ENCODE data around the gene PCDH18. TPM values are rescaled to one million over a fixed set of nuclear protein-coding genes. Genes with fewer than 3 reads are reported as not detected.

The PCDH18 gene
- total and polyA plus RNA-seq, 10 of the 15 experiments (the other 5 are each of a cell fraction or from before 2014, with no cell fraction given): 0.46 to 1.4 (median 0.96) TPM

DNA sequence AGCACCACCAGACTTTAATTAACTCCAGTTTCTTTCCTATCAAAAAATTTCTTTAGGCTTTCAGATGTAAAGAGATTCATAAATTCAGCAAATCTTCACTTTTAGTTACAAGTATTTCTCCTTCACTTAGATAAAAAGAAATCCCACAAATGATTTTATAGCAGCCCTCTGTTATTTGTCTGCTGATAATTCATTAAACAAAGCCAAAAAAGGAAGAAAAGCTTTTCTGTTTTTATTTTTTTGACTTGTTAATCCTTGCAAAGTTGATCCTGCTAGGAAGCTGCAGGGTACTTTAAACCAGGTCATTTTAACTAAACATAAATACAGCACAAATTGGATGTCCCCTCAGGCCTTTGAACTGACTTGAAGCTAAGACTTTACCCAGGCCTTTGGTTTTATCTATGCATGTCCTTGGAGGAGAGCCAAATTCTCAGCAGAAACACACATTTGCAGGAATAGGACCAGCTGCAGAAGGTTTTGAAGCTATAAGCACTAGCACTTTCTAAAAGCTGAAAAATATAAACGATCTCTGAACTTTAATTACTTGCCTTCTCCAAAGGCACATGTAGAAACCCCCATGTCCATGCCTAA lies 57.5 kb downstream of the PCDH18 start:
- FAIRE-seq: no peak
- no peak for DNase-seq (ENCODE audit: low read depth, low spot score)
- no TSS peak for BruUV-seq (replicated peaks)
- H3K4me3 ChIP-seq: no peak overlapping the region
- POLR2A ChIA-PET: no interaction called here
- in situ Hi-C loops (cut with MboI): no loop called here
- no peaks in the 10 kb centered on the region; a peak in 1 of 4 replicates for H3K27me3 ChIP-seq (replicated peaks in 1 of 2; ENCODE audit: control insufficient read depth in 2 of 2, insufficient read depth in 2 of 2, low read length in 1 of 2)
- H2AFZ ChIP-seq (ENCODE audit: control insufficient read depth, low read depth, low read length): no peak overlapping the region
- no peak overlapping the region for H3K9ac ChIP-seq (ENCODE audit: control insufficient read depth, insufficient read depth, low read length)
- RAD21 ChIA-PET (ENCODE audit: unreplicated experiment): no interaction called here
- H4K20me1 ChIP-seq (ENCODE audit: control insufficient read depth, insufficient read depth): no peaks in the 10 kb centered on the region
- ATAC-seq: no peak
- no peak overlapping the region for H3K27ac ChIP-seq (ENCODE audit: control insufficient read depth, insufficient read depth)
- TF ChIP-seq, protein P1, sequence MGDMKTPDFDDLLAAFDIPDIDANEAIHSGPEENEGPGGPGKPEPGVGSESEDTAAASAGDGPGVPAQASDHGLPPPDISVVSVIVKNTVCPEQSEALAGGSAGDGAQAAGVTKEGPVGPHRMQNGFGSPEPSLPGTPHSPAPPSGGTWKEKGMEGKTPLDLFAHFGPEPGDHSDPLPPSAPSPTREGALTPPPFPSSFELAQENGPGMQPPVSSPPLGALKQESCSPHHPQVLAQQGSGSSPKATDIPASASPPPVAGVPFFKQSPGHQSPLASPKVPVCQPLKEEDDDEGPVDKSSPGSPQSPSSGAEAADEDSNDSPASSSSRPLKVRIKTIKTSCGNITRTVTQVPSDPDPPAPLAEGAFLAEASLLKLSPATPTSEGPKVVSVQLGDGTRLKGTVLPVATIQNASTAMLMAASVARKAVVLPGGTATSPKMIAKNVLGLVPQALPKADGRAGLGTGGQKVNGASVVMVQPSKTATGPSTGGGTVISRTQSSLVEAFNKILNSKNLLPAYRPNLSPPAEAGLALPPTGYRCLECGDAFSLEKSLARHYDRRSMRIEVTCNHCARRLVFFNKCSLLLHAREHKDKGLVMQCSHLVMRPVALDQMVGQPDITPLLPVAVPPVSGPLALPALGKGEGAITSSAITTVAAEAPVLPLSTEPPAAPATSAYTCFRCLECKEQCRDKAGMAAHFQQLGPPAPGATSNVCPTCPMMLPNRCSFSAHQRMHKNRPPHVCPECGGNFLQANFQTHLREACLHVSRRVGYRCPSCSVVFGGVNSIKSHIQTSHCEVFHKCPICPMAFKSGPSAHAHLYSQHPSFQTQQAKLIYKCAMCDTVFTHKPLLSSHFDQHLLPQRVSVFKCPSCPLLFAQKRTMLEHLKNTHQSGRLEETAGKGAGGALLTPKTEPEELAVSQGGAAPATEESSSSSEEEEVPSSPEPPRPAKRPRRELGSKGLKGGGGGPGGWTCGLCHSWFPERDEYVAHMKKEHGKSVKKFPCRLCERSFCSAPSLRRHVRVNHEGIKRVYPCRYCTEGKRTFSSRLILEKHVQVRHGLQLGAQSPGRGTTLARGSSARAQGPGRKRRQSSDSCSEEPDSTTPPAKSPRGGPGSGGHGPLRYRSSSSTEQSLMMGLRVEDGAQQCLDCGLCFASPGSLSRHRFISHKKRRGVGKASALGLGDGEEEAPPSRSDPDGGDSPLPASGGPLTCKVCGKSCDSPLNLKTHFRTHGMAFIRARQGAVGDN (IDR thresholded peaks at IDR 0.05): no peak
- TF ChIP-seq MTA3 (IDR thresholded peaks at IDR 0.05; ENCODE audit: borderline replicate concordance, low read length): no peak
- TF ChIP-seq MEF2B (IDR thresholded peaks at IDR 0.05; ENCODE audit: partially characterized antibody, poor library complexity, severe bottlenecking): no peak
- TF ChIP-seq SREBF2 (IDR thresholded peaks at IDR 0.05; ENCODE audit: low read length): no peak
- no peak overlapping the region for H3K4me2 ChIP-seq (ENCODE audit: control insufficient read depth, insufficient read depth)
- no peaks in the 10 kb centered on the region for H3K79me2 ChIP-seq (ENCODE audit: control insufficient read depth, insufficient read depth, low read length)
- SMC1A ChIA-PET (ENCODE audit: uncharacterized antibody, unreplicated experiment): interaction anchor here (0.8 to 1.5 kb wide), 4 partner anchors 9 to 151 kb away, joined by 3 to 4 read pairs (median 3); no protein-coding TSS in a partner anchor
- CTCF ChIA-PET: interaction anchor here (1.2 to 1.5 kb wide), 3 partner anchors 8 to 49 kb away, joined by 3 to 4 read pairs (median 3); no protein-coding TSS in a partner anchor
- H3K4me1 ChIP-seq (ENCODE audit: control insufficient read depth, insufficient read depth, low read length): no peaks in the 10 kb centered on the region
- WGBS (ENCODE audit: insufficient coverage, insufficient replicate concordance, low lambda C conversion rate, missing lambda C conversion rate): 8% methylated on average over 1 of the region's 1 CpG
- H3K36me3 ChIP-seq (ENCODE audit: control insufficient read depth in 2 of 2, insufficient read depth in 2 of 2, low read length in 1 of 2): no peaks in the 10 kb centered on the region
- intact Hi-C loops (cut with micrococcal nuclease; ENCODE audit: unreplicated experiment): no loop called here
- H3K9me3 ChIP-seq (replicated peaks; ENCODE audit: control insufficient read depth, insufficient read depth, low read length): no peaks in the 10 kb centered on the region
